Pancreas (tissue), 10 donors: ENCODE results near the gene GABRB3. TPM values are rescaled to one million over a fixed set of nuclear protein-coding genes. Genes with fewer than 3 reads are reported as not detected.
"Not testable (repeated sequence)": the region's sequence is repeated elsewhere in the genome, so short reads cannot be mapped to it uniquely, and the experiment has no call there.

ENCODE experiments used
- ATAC-seq, 4 donors: fragments of 200-7000 bp; cut with Tn5 transposase; one replicate each; pipeline versions ENCODE4 v1.8.0 to v1.9.1; 2020; ENCODE audit warnings: mild to moderate bottlenecking in 4 of 4, moderate library complexity in 4 of 4
- DNase-seq, 6 donors: peaks; one replicate each; pipeline ENCODE4 v3.0.0-alpha.2; 2020
- FAIRE-seq: peaks from 2 replicates; lab custom pipeline; 2012; peaks lifted over from hg19 to GRCh38; lab: Jason Lieb, UNC
- H3K27ac ChIP-seq, 4 donors: fragments of 200-600 bp; sonication (generic); 1 replicate in 3 of 4; 2 replicates in 1 of 4; pipeline versions ENCODE4 v1.5.0 to v1.8.0; 2020
- H3K27me3 ChIP-seq, 4 donors: fragments of 200-600 bp; one replicate each; pipeline ENCODE4 v1.8.0; 2021
- H3K36me3 ChIP-seq, 3 donors: fragments of 200-600 bp; sonication (generic) in 1 of 3; one replicate each; pipeline versions ENCODE4 v1.5.0 to v1.8.0; 2020 to 2021
- H3K4me1 ChIP-seq, 3 donors: fragments of 200-600 bp; one replicate each; pipeline ENCODE4 v1.8.0; 2021
- H3K4me3 ChIP-seq, 4 donors: fragments of 200-600 bp; sonication (generic) in 2 of 4; one replicate each; pipeline versions ENCODE4 v1.5.0 to v1.8.0; 2020 to 2021
- H3K9me3 ChIP-seq, 4 donors: fragments of 200-600 bp; one replicate each; pipeline ENCODE4 v1.8.0; 2021
- CTCF ChIP-seq, 4 donors: fragments of 200-600 bp; sonication (generic) in 3 of 4; IDR thresholded peaks; one replicate each; pipeline versions ENCODE4 v1.5.0 to v1.8.0; 2021; ENCODE audit warnings: antibody characterized with exemption in 4 of 4
- WGBS, 2 donors: extraction: QIAGEN DNeasy Blood & Tissue Kit; methylation state at CpG; one replicate each; pipeline ENCODE4 v1.1.7; 2013; 5-methylcytosine and 5-hydroxymethylcytosine counted together
- intact Hi-C, 3 donors: fragments of 100-400 bp; cut with DNase I; formaldehyde crosslinking; loops; one replicate each; pipeline versions ENCODE4 v1.11.1 to v1.14.2; 2022
- polyA plus RNA-seq, 2 donors: library from polyadenylated mRNA; stranded (reverse); fragments of 200-250 nt; gene quantifications; one replicate each; pipeline ENCODE4 v1.2.3, GENCODE V29; 2013
- total RNA-seq, 6 donors: library from RNA; stranded (reverse); fragmentation: NEBNext Ultra II Directional in 4 of 6; extraction: Animal tissue kit (Norgen Biotek cat#: 25700) in 4 of 6; gene quantifications; one replicate each; pipeline versions ENCODE4 v1.2.1 to v1.2.4, GENCODE V29; 2021 to 2023
- donor health status: healthy with polysubstance abuse.
- donor health status: DM: no; HTN: no; CAD: no; lungs with moderate emphysema.
- donor health status: DM: no; HTN: no; CAD: no.
- donor health status: control.
- donor health status: control.
- donor health status: Bipolar disorder and iron deficiency.
- donor health status: DM: yes; HTN: yes; CAD: no.
- donor health status: DM: no; HTN: no; CAD: no.
- donor health status: DM: no; HTN: no; CAD: no.
- donor health status: DM: yes; HTN: yes; CAD: no.

GABRB3 gene
- total and polyA plus RNA-seq, 8 donors = 1.3 to 11.4 (median 9.5) TPM

DNA sequence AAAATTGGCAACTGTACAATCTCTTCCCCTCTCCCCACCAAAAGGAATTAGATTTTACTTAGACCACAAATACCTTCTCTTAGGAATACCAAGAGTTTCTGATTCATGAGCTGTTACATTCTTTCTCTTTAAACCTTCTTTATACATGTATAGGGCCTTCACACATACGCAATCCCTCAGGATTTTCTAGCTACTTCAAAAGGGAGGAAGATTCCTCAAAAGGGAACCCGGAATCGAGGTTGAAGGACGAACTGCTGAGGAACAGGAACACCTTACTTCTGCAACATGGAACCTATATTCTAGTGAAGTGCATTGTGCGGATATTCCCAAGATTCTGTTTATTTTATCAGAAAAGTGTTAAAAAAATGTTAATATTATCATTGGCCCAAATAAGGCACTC, 52.3 kb downstream of the GABRB3 start:
- intact Hi-C loops = no loop called here
- DNase-seq (no peak), ATAC-seq (no peak), FAIRE-seq (no peak)
- Histone ChIP-seq H3K4me1 (no peaks in the 10 kb centered on the region), H3K9me3 (no peaks in the 10 kb centered on the region), H3K27ac (no peak overlapping the region), H3K27me3 (no peaks in the 10 kb centered on the region), H3K36me3 (no peaks in the 10 kb centered on the region), H3K4me3 (no peak overlapping the region)
- 40 to 47% methylated on average over 5 of the region's 5 CpGs for WGBS, 2 donors
- no peak for TF ChIP-seq CTCF (IDR thresholded peaks at IDR 0.05)

DNA sequence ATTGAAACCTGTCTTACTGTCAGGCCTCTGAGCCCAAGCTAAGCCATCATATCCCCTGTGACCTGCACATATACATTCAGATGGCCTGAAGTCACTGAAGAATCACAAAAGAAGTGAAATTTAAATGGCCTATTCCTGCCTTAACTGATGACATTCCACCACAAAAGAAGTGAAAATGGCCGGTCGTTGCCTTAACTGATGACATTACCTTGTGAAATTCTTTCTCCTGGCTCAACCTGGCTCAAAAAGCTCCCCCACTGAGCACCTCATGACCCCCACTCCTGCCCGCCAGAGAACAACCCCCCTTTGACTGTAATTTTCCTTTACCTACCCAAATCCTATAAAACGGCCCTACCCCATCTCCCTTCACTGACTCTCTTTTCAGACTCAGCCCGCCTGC, 53.0 kb downstream of the GABRB3 start:
- H3K9me3 ChIP-seq, DNase-seq, H3K4me1 ChIP-seq, H3K36me3 ChIP-seq, intact Hi-C loops, ATAC-seq, FAIRE-seq, H3K27me3 ChIP-seq, H3K27ac ChIP-seq, H3K4me3 ChIP-seq: not testable (repeated sequence)
- WGBS, 2 donors = 37 to 41% methylated on average over 5 of the region's 5 CpGs

- 66 to 67% methylated on average over 3 of the region's 3 CpGs for WGBS, 2 donors
- no peak overlapping the region for H3K27ac ChIP-seq
- no peak overlapping the region for H3K4me3 ChIP-seq
- H3K36me3 ChIP-seq = no peaks in the 10 kb centered on the region
- ATAC-seq = no peak
- H3K9me3 ChIP-seq = no peaks in the 10 kb centered on the region
- no peak for TF ChIP-seq CTCF (IDR thresholded peaks at IDR 0.05)
- intact Hi-C loops = no loop called here
- no peak for DNase-seq
- no peaks in the 10 kb centered on the region for H3K4me1 ChIP-seq
- H3K27me3 ChIP-seq = no peaks in the 10 kb centered on the region
- FAIRE-seq = no peak
These were observed 56.8 kb downstream of the GABRB3 start for GRCh38 chr15:26716069-26716468.

DNA sequence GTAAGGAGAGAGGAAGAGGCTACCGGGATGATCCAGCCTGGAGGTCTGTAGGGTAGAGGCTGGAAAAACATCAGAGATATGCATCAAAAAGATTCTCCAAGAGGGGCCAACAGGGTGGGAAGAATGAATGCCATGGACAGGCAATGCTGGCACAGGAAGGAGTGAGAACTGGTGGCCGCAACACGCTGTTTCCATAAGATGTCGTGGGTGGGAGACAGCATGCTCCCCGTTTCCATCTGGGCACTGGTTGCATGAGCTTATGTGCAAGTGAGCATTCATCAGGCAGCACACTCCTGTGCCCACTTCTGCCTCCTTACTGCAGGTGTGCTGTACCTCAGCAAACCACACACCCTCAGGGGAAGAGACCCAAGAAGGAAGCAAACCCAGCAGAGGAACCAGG, 59.4 kb downstream of the GABRB3 start:
- 76 to 88% methylated on average over 5 of the region's 5 CpGs for WGBS, 2 donors
- Histone ChIP-seq H3K9me3 (no peaks in the 10 kb centered on the region), H3K27me3 (no peaks in the 10 kb centered on the region), H3K4me3 (no peak overlapping the region), H3K36me3 (no peaks in the 10 kb centered on the region), H3K27ac (no peak overlapping the region), H3K4me1 (no peaks in the 10 kb centered on the region)
- FAIRE-seq (no peak), ATAC-seq (no peak), DNase-seq (no peak)
- TF ChIP-seq CTCF (IDR thresholded peaks at IDR 0.05) = no peak
- intact Hi-C loops = no loop called here

DNA sequence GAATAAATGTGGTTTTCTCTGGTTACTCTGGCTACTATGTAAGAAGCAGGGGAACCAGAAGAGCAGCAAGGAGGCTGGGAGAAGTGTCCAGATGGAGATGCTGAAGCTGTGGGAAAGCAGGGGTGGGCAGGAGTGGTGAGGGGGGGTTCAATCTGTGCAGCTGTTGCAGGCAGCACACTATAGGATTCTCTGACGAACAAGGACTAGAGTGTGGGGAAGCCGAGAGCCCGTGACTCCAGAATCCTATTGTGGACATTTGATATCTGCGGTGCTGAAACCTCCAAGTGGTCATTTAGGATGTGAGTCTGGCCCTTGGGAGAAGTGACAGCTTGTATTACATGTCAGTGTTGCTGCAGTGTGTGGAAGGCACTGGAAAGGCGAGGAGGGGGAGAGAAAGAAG, 60.5 kb downstream of the GABRB3 start:
- Histone ChIP-seq H3K9me3 (no peaks in the 10 kb centered on the region), H3K27me3 (no peaks in the 10 kb centered on the region), H3K27ac (no peak overlapping the region), H3K36me3 (no peaks in the 10 kb centered on the region), H3K4me3 (no peak overlapping the region), H3K4me1 (no peaks in the 10 kb centered on the region)
- no peak for TF ChIP-seq CTCF (IDR thresholded peaks at IDR 0.05)
- 62 to 71% methylated on average over 5 of the region's 5 CpGs for WGBS, 2 donors
- no peak for FAIRE-seq
- no peak for DNase-seq
- ATAC-seq = no peak
- intact Hi-C loops = no loop called here

- Histone ChIP-seq H3K4me1 (no peaks in the 10 kb centered on the region), H3K36me3 (no peaks in the 10 kb centered on the region), H3K9me3 (no peaks in the 10 kb centered on the region), H3K4me3 (no peak overlapping the region), H3K27ac (no peak overlapping the region), H3K27me3 (no peaks in the 10 kb centered on the region)
- TF ChIP-seq CTCF (IDR thresholded peaks at IDR 0.05) = no peak
- intact Hi-C loops = no loop called here
- no peak for DNase-seq
- ATAC-seq = no peak
- 53 to 57% methylated on average over 10 of the region's 10 CpGs for WGBS, 2 donors
- no peak for FAIRE-seq
These were observed 61.4 kb downstream of the GABRB3 start for GRCh38 chr15:26711445-26711844.
